GM12874 (cell line): ENCODE measurements around the gene SLC7A7.

Experiments
- TF ChIP-seq, protein P1 (sequence below): IDR thresholded peaks from 2 replicates; pipeline ENCODE4 v1.5.1; 2011; ENCODE audit warnings: low read depth, mild to moderate bottlenecking, control low read depth, low read length, moderate library complexity; ENCODE audit not compliant: insufficient read depth

SLC7A7 gene

DNA sequence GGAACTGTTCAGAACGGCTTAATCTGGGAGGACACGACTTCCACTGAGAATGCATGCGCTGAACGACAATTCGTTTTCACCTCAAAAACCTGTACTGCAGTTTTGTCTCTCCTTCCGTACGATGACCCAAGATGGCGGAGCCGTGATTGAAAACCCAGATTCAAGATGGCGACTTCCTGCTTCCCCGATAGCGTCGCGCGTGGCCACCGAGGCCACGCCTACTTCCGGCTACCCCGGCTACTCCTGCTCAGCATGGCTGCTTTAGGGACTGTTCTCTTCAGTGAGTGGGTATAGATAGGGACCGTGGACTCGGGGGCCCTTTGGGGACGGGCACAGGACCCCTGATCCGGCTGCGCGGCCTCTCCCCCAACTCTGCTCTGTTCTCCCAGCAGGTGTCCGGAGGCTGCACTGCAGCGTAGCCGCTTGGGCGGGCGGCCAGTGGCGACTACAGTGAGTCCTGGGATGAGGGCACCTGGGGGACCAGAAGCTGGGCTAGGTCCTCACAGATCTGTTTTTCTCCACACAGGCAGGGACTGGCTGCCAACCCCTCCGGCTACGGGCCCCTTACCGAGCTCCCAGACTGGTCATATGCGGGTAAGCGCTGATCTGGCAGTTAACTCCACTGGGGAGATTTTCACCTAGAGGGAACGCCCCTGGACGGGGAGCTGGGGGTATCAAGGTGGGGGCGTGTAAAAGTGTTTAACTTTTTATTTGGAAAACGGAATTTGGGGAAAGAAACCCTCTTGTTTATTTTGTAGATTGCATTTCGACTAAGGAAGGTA is 14.6 kb upstream of the SLC7A7 start, which contains the start of gene MRPL52:
TSS of gene MRPL52 (plus strand) at position 227 of the 782 bp plus-strand sequence. CDS start at position 253, 26 bp downstream.
- TF ChIP-seq, protein P1, sequence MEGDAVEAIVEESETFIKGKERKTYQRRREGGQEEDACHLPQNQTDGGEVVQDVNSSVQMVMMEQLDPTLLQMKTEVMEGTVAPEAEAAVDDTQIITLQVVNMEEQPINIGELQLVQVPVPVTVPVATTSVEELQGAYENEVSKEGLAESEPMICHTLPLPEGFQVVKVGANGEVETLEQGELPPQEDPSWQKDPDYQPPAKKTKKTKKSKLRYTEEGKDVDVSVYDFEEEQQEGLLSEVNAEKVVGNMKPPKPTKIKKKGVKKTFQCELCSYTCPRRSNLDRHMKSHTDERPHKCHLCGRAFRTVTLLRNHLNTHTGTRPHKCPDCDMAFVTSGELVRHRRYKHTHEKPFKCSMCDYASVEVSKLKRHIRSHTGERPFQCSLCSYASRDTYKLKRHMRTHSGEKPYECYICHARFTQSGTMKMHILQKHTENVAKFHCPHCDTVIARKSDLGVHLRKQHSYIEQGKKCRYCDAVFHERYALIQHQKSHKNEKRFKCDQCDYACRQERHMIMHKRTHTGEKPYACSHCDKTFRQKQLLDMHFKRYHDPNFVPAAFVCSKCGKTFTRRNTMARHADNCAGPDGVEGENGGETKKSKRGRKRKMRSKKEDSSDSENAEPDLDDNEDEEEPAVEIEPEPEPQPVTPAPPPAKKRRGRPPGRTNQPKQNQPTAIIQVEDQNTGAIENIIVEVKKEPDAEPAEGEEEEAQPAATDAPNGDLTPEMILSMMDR: no peak

- TF ChIP-seq, protein P1: no peak
Observed at GRCh38 chr14:22824711-22825359, 9.6 kb upstream of the SLC7A7 start.

GRCh38 chr14:22822571-22823098 is 7.4 kb upstream of the SLC7A7 start:
- TF ChIP-seq, protein P1: peak; percentile 74

- TF ChIP-seq, protein P1: no peak
Observed at GRCh38 chr14:22822016-22822570, 6.9 kb upstream of the SLC7A7 start.

DNA sequence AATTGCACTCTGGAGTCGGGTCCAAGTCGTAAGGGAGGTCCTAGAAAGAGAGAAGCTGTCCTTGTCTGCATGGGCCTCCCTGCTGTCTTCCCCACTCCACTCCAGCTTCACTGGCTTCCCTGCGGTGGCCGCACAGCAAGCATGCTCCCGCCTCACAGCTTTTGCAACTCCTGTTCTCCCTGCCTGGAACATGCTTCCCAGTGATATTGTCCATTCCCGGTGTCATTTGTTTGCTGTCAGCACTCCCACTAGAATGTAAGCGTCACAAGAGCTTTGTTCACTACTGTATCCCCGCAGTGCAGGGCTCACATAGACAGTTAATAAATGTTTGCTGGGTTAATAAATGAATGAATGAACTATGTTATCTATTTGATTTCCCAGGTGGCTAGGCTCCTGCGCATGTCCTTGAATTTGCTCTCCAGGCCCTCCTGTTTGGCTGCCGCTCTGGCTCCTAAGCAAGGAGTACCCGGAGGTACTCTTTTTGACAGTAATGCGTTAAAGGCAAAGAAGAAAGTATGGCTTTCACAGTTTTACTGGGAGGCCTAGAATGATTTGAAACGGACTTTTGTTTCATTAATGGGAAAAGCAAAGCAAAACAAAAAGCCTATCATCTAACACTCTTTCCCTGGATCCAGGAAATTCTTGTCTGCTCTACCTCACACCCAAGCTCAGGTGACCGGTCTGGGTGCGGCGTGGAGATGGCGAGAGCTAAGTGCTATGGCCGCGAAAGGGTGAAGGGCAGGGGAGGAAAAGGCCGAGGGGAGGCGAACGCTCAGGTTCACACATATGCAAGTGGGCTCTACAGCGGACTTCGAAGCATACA is 6.2 kb upstream of the SLC7A7 start:
- TF ChIP-seq, protein P1: no peak

GRCh38 chr14:22820731-22821130 is 5.5 kb upstream of the SLC7A7 start:
- TF ChIP-seq, protein P1: no peak
